Ovary (tissue), 9 donors: ENCODE measurements around the gene ICE2. TPM values are rescaled to one million over a fixed set of nuclear protein-coding genes. Genes with fewer than 3 reads are reported as not detected.
A peak's percentile ranks its signal among the peaks of the same experiment; 100 is the strongest.

Experiments
- DNase-seq, 5 donors: peaks; one replicate each; pipeline ENCODE4 v3.0.0-alpha.2; 2019 to 2020
- H3K27ac ChIP-seq, 2 donors: fragments of 200-600 bp; one replicate each; pipeline versions ENCODE4 v1.5.1 to v1.8.0; 2019 to 2022
- H3K27me3 ChIP-seq: fragments of 200-600 bp; one replicate; pipeline ENCODE4 v1.8.0; 2022
- H3K36me3 ChIP-seq: fragments of 200-600 bp; sonication (generic); one replicate; pipeline ENCODE4 v1.5.1; 2019
- H3K4me1 ChIP-seq: one replicate; pipeline ENCODE4 v1.8.1; 2013; ENCODE audit warnings: mild to moderate bottlenecking, moderate library complexity; ENCODE audit not compliant: insufficient read depth
- H3K4me3 ChIP-seq: fragments of 200-600 bp; sonication (generic); one replicate; pipeline ENCODE4 v1.5.1; 2017
- H3K9me3 ChIP-seq, 2 donors: fragments of 200-600 bp in 1 of 2; sonication (generic) in 1 of 2; one replicate each; pipeline versions ENCODE4 v1.5.1 to v1.8.1; 2013 to 2019; ENCODE audit warnings: mild to moderate bottlenecking in 1 of 2, moderate library complexity in 1 of 2
- CTCF ChIP-seq, 3 donors: fragments of 450-650 bp in 2 of 3; fragments of 200-600 bp in 1 of 3; IDR thresholded peaks; one replicate each; pipeline versions ENCODE4 v1.5.1 to v1.8.0; 2016 to 2022; ENCODE audit warnings: antibody characterized with exemption in 3 of 3, mild to moderate bottlenecking in 1 of 3
- EP300 ChIP-seq: sonication (generic); formaldehyde crosslinking; IDR thresholded peaks from one replicate; pipeline ENCODE4 v1.6.1; 2017; ENCODE audit warnings: antibody characterized with exemption
- POLR2A ChIP-seq: fragments of 450-650 bp; IDR thresholded peaks from one replicate; pipeline ENCODE4 v1.6.1; 2017; ENCODE audit warnings: antibody characterized with exemption, mild to moderate bottlenecking, moderate library complexity
- WGBS, 3 donors: extraction: QIAGEN DNeasy Blood & Tissue Kit in 1 of 3; methylation state at CpG; one replicate each; pipeline versions ENCODE4 v1.1.5 to v1.1.7; 2013 to 2017; 5-methylcytosine and 5-hydroxymethylcytosine counted together
- intact Hi-C, 4 donors: fragments of 100-400 bp; cut with DNase I; formaldehyde crosslinking; loops; one replicate each; pipeline versions ENCODE4 v1.11.0 to v1.15.1; 2022 to 2023
- polyA plus RNA-seq, 2 donors: library from polyadenylated mRNA; stranded (reverse); fragments of 200-250 nt in 1 of 2; fragments of 350-450 nt in 1 of 2; fragmentation: Illumina TruSeq in 1 of 2; extraction: RNeasy Lipid Tissue Mini Kit (QIAGEN cat#74804) in 1 of 2; gene quantifications; one replicate each; pipeline ENCODE4 v1.2.3, GENCODE V29; 2013 to 2014
- total RNA-seq, 7 donors: library from RNA; depleted of rRNA in 2 of 7; stranded (reverse); fragments of >200 nt in 2 of 7; fragmentation: NEBNext Ultra II Directional in 3 of 7; extraction: Animal tissue kit (Norgen Biotek cat#: 25700) in 3 of 7; gene quantifications; one replicate each; pipeline versions ENCODE4 v1.1.0 to v1.2.4, GENCODE V29; 2016 to 2023
- donor health status: DM: no; HTN: no; CAD: no; lungs with moderate emphysema.
- donor health status: DM: no; HTN: no; CAD: no.
- donor health status: Bipolar disorder and iron deficiency.
- donor health status: DM: yes; HTN: yes; CAD: no.
- donor health status: DM: no; HTN: no; CAD: no.
- donor health status: DM: yes; HTN: yes; CAD: no.

ICE2 gene
- total and polyA plus RNA-seq, 9 donors: 16.4 to 72.0 (median 53.0) TPM

DNA sequence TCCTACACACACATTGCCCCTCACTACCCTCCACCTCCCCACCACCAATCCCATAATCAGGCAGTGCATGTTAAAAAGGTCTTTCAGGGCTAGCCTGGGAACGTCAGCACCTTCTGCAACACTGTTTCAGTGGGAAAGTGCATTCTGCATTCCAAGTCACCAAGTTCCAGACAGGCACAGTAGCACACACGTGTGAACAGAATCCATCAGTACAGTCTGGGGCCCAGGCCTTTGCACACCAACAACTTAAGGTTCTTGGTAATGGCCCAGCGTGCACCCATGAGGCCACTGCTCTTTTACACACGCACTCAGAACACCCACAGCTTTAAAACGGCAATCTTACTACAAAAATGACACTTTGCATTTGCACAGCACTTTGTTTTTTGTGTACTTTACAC lies 82.4 kb downstream of the ICE2 start:
- intact Hi-C loops: no loop called here
- H3K4me3 ChIP-seq: peak overlapping the region; percentile 94
- no peaks in the 10 kb centered on the region for H3K27me3 ChIP-seq
- peak overlapping the region in 1 of 2 donors; percentile 3 for H3K27ac ChIP-seq
- H3K4me1 ChIP-seq: peaks cover 15% of the 10 kb centered on the region
- no peaks in the 10 kb centered on the region for H3K9me3 ChIP-seq
- 22 to 41% (median 26%) methylated on average over 5 of the region's 5 CpGs for WGBS, 3 donors
- TF ChIP-seq POLR2A (no peak), EP300 (no peak), CTCF (IDR thresholded peaks at IDR 0.05) (no peak)
- H3K36me3 ChIP-seq: no peaks in the 10 kb centered on the region
- no peak for DNase-seq

DNA sequence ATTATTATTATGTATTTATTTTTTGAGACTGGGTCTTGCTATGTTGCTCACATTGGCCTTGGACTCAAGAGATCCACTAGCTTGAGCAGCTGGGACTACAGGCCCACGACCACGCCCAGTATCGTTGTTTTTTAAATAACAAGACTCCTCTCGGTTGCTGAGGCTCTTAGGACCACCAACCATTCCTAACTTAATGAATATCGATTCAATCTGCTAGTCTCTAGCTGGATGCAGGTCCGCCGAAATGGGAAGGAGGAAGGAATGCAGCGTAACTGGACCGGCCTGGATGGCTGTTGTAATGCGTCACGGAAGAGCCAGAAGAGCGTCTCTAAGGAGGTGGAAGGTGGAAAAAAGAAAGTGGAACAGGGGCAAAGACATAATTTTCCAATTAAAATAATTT lies 82.8 kb downstream of the ICE2 start:
- Histone ChIP-seq H3K36me3 (no peaks in the 10 kb centered on the region), H3K27me3 (no peaks in the 10 kb centered on the region), H3K4me1 (peaks cover 16% of the 10 kb centered on the region), H3K27ac (peak overlapping the region in 1 of 2 donors; percentile 3), H3K9me3 (no peaks in the 10 kb centered on the region), H3K4me3 (peak overlapping the region; percentile 94)
- TF ChIP-seq EP300 (no peak), POLR2A (no peak), CTCF (IDR thresholded peaks at IDR 0.05) (no peak)
- intact Hi-C loops: no loop called here
- no peak for DNase-seq
- WGBS, 3 donors: 66 to 72% (median 67%) methylated on average over 12 of the region's 12 CpGs

DNA sequence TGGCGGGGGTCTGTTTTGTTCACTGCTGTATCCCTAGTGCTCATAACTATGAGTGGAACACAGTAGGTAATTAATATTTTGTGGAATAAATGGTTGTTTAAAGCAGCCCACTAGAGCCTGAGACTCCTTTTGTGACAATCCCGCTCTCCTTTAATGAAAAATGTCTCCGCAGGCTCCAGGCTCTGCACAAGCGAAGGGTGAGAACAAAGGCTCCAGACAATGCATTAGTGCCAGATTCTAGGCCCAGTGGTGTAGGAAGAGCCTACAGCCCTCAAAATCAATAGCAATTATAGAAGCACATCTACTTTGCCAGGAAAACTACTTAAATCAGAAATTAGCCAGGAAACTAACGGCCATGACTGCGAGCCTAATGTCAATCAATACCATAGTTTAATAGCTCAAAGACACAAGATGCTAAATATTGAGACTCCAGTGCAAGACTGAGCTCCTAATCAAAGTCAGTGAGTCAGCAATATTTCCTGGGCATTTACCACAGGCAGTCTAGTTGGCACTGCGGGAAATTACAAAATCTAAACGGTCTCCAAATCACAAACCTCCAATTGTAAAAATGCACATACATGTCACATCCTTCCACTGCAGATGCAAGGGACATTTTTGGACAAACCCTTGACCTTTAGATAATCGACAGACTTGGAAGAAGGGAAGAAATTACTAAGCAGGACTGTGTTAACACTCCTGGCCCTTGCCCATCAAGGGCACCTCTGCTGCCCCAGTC lies 83.5 kb downstream of the ICE2 start:
- 83 to 89% (median 84%) methylated on average over 9 of the region's 9 CpGs for WGBS, 3 donors
- H3K4me1 ChIP-seq: peaks cover 20% of the 10 kb centered on the region
- no peak overlapping the region for H3K4me3 ChIP-seq
- H3K27me3 ChIP-seq: no peaks in the 10 kb centered on the region
- TF ChIP-seq CTCF (IDR thresholded peaks at IDR 0.05) (no peak), POLR2A (no peak), EP300 (no peak)
- H3K36me3 ChIP-seq: no peaks in the 10 kb centered on the region
- peak overlapping the region in 1 of 2 donors; percentile 17 for H3K27ac ChIP-seq
- DNase-seq: no peak
- intact Hi-C loops: no loop called here
- H3K9me3 ChIP-seq: no peaks in the 10 kb centered on the region

DNA sequence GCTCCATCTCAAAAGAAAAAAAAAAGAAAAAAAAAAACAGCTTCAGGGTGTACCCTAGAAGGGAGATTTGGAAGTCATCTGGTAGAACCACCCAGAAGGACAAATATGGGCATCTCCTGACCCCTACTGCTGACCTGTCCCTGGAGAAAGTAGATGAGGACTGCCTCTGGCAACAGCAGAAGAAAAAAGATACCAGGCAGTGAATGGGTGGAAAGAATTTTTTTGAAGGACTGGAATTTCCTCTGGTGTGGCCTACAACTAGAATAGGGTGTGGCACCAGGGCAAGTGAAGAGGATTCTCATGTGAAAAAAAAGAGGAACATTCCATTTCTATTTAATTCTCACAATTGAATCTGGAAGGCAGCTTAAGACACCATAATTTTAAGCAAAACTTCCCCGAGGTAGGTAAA lies 84.2 kb downstream of the ICE2 start:
- H3K4me3 ChIP-seq: no peak overlapping the region
- DNase-seq: no peak
- WGBS, 3 donors: 20 to 46% (median 20%) methylated on average over 1 of the region's 1 CpG
- H3K27me3 ChIP-seq: no peaks in the 10 kb centered on the region
- peak overlapping the region in 1 of 2 donors; percentile 17 for H3K27ac ChIP-seq
- TF ChIP-seq EP300 (no peak), POLR2A (no peak), CTCF (IDR thresholded peaks at IDR 0.05) (no peak)
- no peaks in the 10 kb centered on the region for H3K36me3 ChIP-seq
- H3K4me1 ChIP-seq: peaks cover 25% of the 10 kb centered on the region
- H3K9me3 ChIP-seq: no peaks in the 10 kb centered on the region
- intact Hi-C loops: no loop called here
